ENCODE results near the gene NAIP.
"Not testable (repeated sequence)": the region's sequence is repeated elsewhere in the genome, so short reads cannot be mapped to it uniquely, and the experiment has no call there.

Gene NAIP, protein sequence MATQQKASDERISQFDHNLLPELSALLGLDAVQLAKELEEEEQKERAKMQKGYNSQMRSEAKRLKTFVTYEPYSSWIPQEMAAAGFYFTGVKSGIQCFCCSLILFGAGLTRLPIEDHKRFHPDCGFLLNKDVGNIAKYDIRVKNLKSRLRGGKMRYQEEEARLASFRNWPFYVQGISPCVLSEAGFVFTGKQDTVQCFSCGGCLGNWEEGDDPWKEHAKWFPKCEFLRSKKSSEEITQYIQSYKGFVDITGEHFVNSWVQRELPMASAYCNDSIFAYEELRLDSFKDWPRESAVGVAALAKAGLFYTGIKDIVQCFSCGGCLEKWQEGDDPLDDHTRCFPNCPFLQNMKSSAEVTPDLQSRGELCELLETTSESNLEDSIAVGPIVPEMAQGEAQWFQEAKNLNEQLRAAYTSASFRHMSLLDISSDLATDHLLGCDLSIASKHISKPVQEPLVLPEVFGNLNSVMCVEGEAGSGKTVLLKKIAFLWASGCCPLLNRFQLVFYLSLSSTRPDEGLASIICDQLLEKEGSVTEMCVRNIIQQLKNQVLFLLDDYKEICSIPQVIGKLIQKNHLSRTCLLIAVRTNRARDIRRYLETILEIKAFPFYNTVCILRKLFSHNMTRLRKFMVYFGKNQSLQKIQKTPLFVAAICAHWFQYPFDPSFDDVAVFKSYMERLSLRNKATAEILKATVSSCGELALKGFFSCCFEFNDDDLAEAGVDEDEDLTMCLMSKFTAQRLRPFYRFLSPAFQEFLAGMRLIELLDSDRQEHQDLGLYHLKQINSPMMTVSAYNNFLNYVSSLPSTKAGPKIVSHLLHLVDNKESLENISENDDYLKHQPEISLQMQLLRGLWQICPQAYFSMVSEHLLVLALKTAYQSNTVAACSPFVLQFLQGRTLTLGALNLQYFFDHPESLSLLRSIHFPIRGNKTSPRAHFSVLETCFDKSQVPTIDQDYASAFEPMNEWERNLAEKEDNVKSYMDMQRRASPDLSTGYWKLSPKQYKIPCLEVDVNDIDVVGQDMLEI (N-terminal part only)

DNA sequence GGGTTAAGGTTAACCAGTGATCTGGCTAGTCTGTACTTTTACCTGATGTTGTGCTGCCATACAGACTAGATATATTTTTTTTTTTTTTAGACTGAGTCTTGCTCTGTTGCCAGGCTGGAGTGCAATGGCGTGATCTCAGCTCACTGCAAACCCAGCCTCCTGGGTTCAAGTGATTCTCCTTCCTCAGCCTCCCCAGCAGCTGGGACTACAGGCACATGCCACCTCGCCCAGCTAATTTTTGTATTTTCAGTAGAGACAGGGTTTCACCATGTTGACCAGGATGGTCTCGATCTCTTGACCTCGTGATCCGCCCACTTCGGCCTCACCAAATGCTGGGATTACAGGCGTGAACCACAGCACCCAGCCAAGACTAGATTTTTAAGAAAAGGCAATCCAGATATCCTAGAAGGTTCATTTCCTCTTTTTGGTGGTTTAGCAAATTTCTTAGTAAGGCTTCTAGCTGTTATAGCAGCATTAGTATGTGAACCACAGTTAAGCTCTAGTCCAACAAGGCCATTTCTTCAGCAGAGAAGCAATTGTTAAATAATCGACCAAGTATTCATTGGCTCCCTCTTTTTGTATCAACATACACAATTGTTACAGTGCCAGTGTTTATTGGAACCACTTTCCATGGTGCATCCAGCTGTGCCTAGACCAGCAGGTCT lies at the start of gene NAIP:
Gene NAIP, minus strand, starts transcription at position 51 of the 665 bp plus-strand sequence. CDS start 12,424 bp downstream, outside the sequence.
- not testable (repeated sequence) for DNase-seq (ENCODE audit: low read depth)

GRCh38 chr5:71067262-71067928 lies 42.3 kb upstream of the NAIP start, which contains the start of gene GTF2H2:
Gene GTF2H2 (minus strand): TSS chr5:71067676. CDS start chr5:71062763, 4,913 bp downstream.
- DNase-seq (ENCODE audit: low read depth) = not testable (repeated sequence)

- not testable (repeated sequence) for DNase-seq (ENCODE audit: low read depth)
These were observed 36.2 kb upstream of the NAIP start for GRCh38 chr5:71061322-71061721.

- not testable (repeated sequence) for DNase-seq (ENCODE audit: low read depth)
These were observed 34.3 kb upstream of the NAIP start for GRCh38 chr5:71059426-71059825.

- DNase-seq (ENCODE audit: low read depth) = not testable (repeated sequence)
These were observed 19.7 kb upstream of the NAIP start for GRCh38 chr5:71044808-71045207.

DNA sequence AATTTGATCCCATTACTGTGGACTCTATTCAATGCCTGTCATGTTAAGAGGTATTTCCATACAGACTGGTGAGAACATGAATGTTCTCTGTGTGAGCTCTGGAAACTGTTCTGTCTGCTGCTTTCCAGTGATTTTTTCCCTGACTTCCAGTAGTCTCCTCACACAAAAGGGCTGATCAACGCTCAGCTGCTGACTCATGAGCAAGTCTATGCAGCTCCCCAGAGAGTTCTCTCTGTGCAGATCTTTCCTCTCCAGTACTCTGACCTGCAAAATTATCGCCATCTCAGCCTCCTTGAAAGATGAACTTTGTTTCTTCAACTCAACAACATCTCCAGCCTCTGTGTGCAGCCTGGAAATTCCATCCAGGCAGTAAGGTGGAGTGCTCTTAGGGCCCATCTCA lies 19.0 kb upstream of the NAIP start:
- DNase-seq (ENCODE audit: low read depth) = not testable (repeated sequence)

DNA sequence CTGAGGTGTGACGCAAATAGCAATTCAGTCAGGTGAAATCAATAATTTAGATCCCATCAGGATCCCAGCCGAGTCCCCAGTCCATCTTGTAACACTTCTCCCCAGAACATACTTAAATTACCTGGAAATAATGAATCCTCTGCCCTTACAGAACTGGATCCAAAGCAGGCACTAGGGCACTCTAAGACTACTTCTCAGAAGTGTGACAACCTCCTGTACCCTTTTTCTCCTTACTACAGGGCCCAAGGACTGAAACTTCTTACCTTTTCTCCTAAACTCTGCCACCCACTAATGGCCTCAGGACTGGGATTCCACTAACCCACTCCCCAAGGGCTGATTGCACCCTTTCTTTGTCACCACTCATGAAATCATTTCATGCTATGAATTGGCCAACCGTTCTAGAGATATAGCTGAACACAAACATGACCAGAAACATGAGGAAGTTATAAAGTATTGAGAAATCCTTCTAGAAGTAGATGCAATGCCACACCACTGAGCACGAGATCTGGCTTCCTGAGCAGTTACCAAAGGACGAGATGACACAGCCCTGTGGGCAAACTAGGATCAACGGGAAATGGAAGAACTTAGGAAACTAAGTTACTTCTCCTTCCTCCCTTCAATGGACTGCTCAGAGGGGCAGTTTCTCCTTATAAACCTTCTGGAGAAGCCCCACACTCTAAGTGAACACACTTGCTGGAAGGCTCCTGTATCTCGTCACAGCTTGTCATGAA lies 6.1 kb upstream of the NAIP start:
- not testable (repeated sequence) for DNase-seq (ENCODE audit: low read depth)

DNA sequence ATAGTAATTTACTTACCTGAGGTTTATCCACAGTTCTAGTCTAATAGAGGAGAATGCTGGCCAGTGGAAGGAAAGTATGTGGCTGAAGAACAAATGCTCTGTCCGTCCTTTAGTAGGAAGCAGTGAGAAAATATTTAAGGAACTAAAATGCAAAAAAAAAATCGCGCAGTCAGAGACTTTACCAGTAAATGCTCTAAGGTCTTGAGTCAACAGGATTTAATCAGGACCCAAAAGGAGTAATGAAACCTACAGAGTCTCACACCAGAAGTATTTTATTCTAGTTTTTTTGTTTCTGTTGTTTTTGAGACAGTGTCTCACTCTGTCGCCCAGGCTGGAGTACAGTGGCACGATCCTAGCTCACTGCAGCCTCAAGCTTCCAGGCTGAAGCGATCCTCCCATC lies 4.5 kb downstream of the NAIP start:
- not testable (repeated sequence) for DNase-seq (ENCODE audit: low read depth)

- DNase-seq (ENCODE audit: low read depth) = not testable (repeated sequence)
These were observed 6.6 kb downstream of the NAIP start for GRCh38 chr5:71018376-71019005.

DNA sequence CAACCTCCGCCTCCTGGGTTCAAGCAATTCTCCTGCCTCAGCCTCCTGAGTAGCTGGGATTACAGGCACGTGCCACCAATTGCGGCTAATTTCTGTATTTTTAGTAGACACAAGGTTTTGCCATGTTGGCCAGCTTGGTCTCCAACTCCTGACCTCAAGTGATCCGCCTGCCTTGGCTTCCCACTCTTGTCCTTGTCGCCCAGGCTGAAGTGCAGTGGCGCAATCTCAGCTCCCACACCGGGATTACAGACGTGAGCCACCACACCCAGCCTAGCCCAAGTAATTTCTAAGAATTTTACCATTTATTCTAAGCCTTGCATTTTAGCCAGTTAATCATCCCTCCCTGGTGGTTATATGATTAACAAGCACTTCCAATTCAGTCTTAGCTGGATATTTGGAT lies 11.0 kb downstream of the NAIP start:
- DNase-seq (ENCODE audit: low read depth) = no peak

GRCh38 chr5:71013575-71013974 lies 11.6 kb downstream of the NAIP start:
- no peak for DNase-seq (ENCODE audit: low read depth)

DNA sequence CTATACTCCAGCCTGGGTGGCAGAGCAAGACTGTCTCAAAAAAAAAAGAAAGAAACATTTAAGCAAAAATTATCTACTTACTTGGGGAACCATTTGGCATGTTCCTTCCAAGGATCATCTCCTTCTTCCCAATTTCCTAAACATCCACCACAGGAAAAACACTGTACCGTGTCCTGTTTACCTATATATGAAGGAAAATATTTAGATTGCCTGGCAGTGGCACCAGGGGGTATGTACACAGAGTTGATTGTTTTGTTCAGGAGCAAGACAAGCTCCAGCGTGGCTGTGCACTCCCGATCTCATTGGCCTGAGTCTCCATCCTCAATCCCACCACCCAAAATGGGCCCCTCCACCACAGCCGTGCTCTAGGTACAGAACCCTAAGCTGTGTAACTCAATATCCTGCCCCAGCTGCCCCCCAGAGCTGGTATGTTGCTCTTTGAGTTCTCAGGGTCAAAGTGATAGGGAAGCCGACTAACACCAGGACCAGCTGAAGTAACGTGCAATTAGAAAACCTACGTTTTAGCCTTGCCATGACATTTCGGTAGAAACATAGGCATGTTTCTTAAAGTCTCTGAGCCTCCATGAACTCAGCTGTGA lies 13.8 kb downstream of the NAIP start:
- DNase-seq (ENCODE audit: low read depth) = no peak

- DNase-seq (ENCODE audit: low read depth) = not testable (repeated sequence)
These were observed 18.2 kb downstream of the NAIP start for GRCh38 chr5:71006983-71007382.

- DNase-seq (ENCODE audit: low read depth) = not testable (repeated sequence)
These were observed 40.3 kb downstream of the NAIP start for GRCh38 chr5:70984882-70985281.

GRCh38 chr5:70967220-70967619 lies 57.9 kb downstream of the NAIP start:
- not testable (repeated sequence) for DNase-seq (ENCODE audit: low read depth)

GRCh38 chr5:70964531-70964930 lies 60.6 kb downstream of the NAIP start:
- not testable (repeated sequence) for DNase-seq (ENCODE audit: low read depth)

DNA sequence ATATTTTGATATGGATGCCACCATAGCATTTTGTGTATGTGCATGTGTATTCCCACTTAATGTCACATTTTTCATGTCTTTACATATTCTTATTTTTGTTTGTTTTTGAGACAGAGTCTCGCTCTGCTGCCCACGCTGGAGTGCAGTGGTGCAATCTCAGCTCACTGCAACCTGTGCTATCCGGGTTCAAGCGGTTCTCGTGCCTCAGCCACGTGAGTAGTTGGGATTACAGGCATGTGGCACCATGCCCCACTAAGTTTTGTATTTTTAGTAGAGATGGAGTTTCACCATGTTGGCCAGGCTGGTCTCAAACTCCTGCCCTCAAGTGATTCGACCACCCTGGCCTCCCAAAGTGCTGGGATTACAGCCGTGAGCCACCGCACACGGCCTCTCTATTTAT lies 72.1 kb downstream of the NAIP start:
- not testable (repeated sequence) for DNase-seq (ENCODE audit: low read depth)

- not testable (repeated sequence) for DNase-seq (ENCODE audit: low read depth)
These were observed 92.6 kb downstream of the NAIP start for GRCh38 chr5:70932560-70932959.

GRCh38 chr5:70931709-70932368 lies 93.3 kb downstream of the NAIP start:
- not testable (repeated sequence) for DNase-seq (ENCODE audit: low read depth)

Measured in activated T-helper 9 cell treated with anti-CD3 and anti-CD28 coated beads, Interleukin-2, amount 50 U/mL, for 16 hours (primary cell).